Dermis microvascular lymphatic vessel endothelial cell (primary cell): ENCODE results near the gene ADIRF. TPM values are rescaled to one million over a fixed set of nuclear protein-coding genes. Genes with fewer than 3 reads are reported as not detected.
"Not testable (repeated sequence)": the region's sequence is repeated elsewhere in the genome, so short reads cannot be mapped to it uniquely, and the experiment has no call there.

Source experiments
- DNase-seq, 2 donors: peaks; one replicate each; pipeline versions ENCODE4 v3.0.0 to v3.0.0-alpha.2; 2010; ENCODE audit warnings: low read depth in 2 of 2
- total RNA-seq: library from RNA; depleted of rRNA; stranded (reverse); fragments of >200 nt; gene quantifications from 2 replicates; pipeline ENCODE4 v1.2.1, GENCODE V29; 2014

The ADIRF gene
- total RNA-seq, 1 donor from 2014 or later, result 44.4 TPM

- DNase-seq, result no peak
Observed at GRCh38 chr10:86976362-86977056, 8.2 kb downstream of the ADIRF start.

- DNase-seq, result not testable (repeated sequence)
Observed at GRCh38 chr10:86978457-86978856, 10.2 kb downstream of the ADIRF start.

- no peak for DNase-seq
Observed at GRCh38 chr10:86979296-86979818, 11.1 kb downstream of the ADIRF start.

- no peak for DNase-seq
Observed at GRCh38 chr10:86979977-86980448, 11.7 kb downstream of the ADIRF start.

- DNase-seq, result not testable (repeated sequence)
Observed at GRCh38 chr10:86981020-86981419, 12.7 kb downstream of the ADIRF start.

GRCh38 chr10:86981716-86982115 lies 13.4 kb downstream of the ADIRF start:
- DNase-seq, result no peak

GRCh38 chr10:86984498-86984897 lies 16.2 kb downstream of the ADIRF start:
- not testable (repeated sequence) for DNase-seq

GRCh38 chr10:86988520-86988919 lies 20.2 kb downstream of the ADIRF start:
- DNase-seq, result no peak

GRCh38 chr10:86991362-86991761 lies 23.1 kb downstream of the ADIRF start:
- not testable (repeated sequence) for DNase-seq

- no peak for DNase-seq
Observed at GRCh38 chr10:86992456-86992855, 24.2 kb downstream of the ADIRF start.

- no peak for DNase-seq
Observed at GRCh38 chr10:86992929-86993328, 24.6 kb downstream of the ADIRF start.

- not testable (repeated sequence) for DNase-seq
Observed at GRCh38 chr10:86999802-87000403, 31.6 kb downstream of the ADIRF start.

GRCh38 chr10:87000491-87000890 lies 32.2 kb downstream of the ADIRF start:
- peak in 1 of 2 donors; percentile 5 for DNase-seq

GRCh38 chr10:87007124-87007523 lies 38.8 kb downstream of the ADIRF start:
- not testable (repeated sequence) for DNase-seq

- DNase-seq, result not testable (repeated sequence)
Observed at GRCh38 chr10:87007674-87008073, 39.4 kb downstream of the ADIRF start.

- DNase-seq, result not testable (repeated sequence)
Observed at GRCh38 chr10:87008303-87008702, 40.0 kb downstream of the ADIRF start.

GRCh38 chr10:87009134-87009696 lies 40.9 kb downstream of the ADIRF start:
- not testable (repeated sequence) for DNase-seq

GRCh38 chr10:87013528-87013927 lies 45.2 kb downstream of the ADIRF start:
- DNase-seq, result not testable (repeated sequence)

- DNase-seq, result not testable (repeated sequence)
Observed at GRCh38 chr10:87014986-87015716, 46.9 kb downstream of the ADIRF start.

GRCh38 chr10:87018127-87018526 lies 49.8 kb downstream of the ADIRF start:
- DNase-seq, result not testable (repeated sequence)

- DNase-seq, result not testable (repeated sequence)
Observed at GRCh38 chr10:87019066-87019465, 50.8 kb downstream of the ADIRF start.

GRCh38 chr10:87019504-87019903 lies 51.2 kb downstream of the ADIRF start:
- not testable (repeated sequence) for DNase-seq
